Breast epithelium (tissue), 3 donors: ENCODE results near the gene TAF1.

Experiments used
- POLR2A ChIP-seq: fragments of 450-650 bp; IDR thresholded peaks from one replicate; pipeline ENCODE4 v1.6.1; 2016; ENCODE audit warnings: antibody characterized with exemption, mild to moderate bottlenecking, moderate library complexity
- POLR2AphosphoS5 ChIP-seq, 3 donors: sonication (generic); formaldehyde crosslinking; IDR thresholded peaks; one replicate each; pipeline ENCODE4 v1.6.1; 2017; ENCODE audit warnings: antibody characterized with exemption in 3 of 3
- TF ChIP-seq, protein P1 (sequence below), 3 donors: fragments of 450-650 bp; IDR thresholded peaks; one replicate each; pipeline ENCODE4 v1.5.1; 2016 to 2017; ENCODE audit warnings: antibody characterized with exemption in 3 of 3, mild to moderate bottlenecking in 3 of 3, moderate library complexity in 3 of 3

DNA sequence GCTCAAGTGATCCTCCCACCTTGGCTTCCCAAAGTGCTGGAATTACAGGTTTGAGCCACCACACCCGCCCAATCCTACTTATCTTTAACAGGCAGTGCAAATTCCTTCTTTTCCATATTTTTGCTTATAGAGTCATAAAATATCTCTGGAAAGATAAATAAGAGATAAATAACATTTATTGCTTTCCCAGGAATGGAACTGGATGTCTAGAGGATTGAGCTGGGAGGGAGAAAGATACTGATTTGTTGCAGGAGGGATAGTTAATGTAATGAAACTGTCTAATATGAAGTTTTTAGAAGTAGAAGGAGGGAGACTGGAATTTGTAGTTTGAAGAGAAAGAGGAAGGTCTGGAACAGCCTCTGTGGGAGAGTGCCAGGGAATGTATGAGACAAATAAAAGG is 44.4 kb upstream of the TAF1 start:
- TF ChIP-seq, protein P1, sequence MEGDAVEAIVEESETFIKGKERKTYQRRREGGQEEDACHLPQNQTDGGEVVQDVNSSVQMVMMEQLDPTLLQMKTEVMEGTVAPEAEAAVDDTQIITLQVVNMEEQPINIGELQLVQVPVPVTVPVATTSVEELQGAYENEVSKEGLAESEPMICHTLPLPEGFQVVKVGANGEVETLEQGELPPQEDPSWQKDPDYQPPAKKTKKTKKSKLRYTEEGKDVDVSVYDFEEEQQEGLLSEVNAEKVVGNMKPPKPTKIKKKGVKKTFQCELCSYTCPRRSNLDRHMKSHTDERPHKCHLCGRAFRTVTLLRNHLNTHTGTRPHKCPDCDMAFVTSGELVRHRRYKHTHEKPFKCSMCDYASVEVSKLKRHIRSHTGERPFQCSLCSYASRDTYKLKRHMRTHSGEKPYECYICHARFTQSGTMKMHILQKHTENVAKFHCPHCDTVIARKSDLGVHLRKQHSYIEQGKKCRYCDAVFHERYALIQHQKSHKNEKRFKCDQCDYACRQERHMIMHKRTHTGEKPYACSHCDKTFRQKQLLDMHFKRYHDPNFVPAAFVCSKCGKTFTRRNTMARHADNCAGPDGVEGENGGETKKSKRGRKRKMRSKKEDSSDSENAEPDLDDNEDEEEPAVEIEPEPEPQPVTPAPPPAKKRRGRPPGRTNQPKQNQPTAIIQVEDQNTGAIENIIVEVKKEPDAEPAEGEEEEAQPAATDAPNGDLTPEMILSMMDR (IDR thresholded peaks at IDR 0.05): no peak
- no peak for TF ChIP-seq POLR2AphosphoS5 (IDR thresholded peaks at IDR 0.05)
- TF ChIP-seq POLR2A: no peak
